H1 (cell line): ENCODE measurements around the gene CAPN8. TPM values are rescaled to one million over a fixed set of nuclear protein-coding genes. Genes with fewer than 3 reads are reported as not detected.

Source experiments
- CTCF ChIA-PET: fragments of 300-600 bp; sonication (Branson Sonifier 250); formaldehyde crosslinking; loops from one replicate; lab custom pipeline; 2021; ENCODE audit not compliant: partially characterized antibody; lab: Charles Lee
- POLR2A ChIA-PET: fragments of 300-600 bp; sonication (Branson Sonifier 250); formaldehyde crosslinking; loops from one replicate; lab custom pipeline; 2021; ENCODE audit warnings: inconsistent platforms; ENCODE audit not compliant: partially characterized antibody; lab: Charles Lee
- DNase-seq, 2 experiments: peaks; one replicate each; pipeline versions ENCODE4 v3.0.0 to v3.0.0-alpha.2; 2010 to 2022; ENCODE audit warnings: low spot score in 2 of 2, low read depth in 1 of 2, mixed read lengths in 1 of 2
- FAIRE-seq: peaks from 2 replicates; lab custom pipeline; 2011; peaks lifted over from hg19 to GRCh38; lab: Jason Lieb, UNC
- H2AFZ ChIP-seq: 2 replicates; pipeline ENCODE4 v1.8.1; 2012; ENCODE audit warnings: low read length, inconsistent platforms
- H2AK5ac ChIP-seq: 2 replicates; pipeline ENCODE4 v1.6.1; 2013; ENCODE audit warnings: low read depth, low read length
- H2BK120ac ChIP-seq: replicated peaks from 2 replicates; pipeline ENCODE3; 2013; ENCODE audit warnings: low read depth, low read length, inconsistent platforms
- H2BK12ac ChIP-seq: 2 replicates; pipeline ENCODE4 v1.6.1; 2013; ENCODE audit warnings: low read depth, low read length
- H2BK15ac ChIP-seq: 2 replicates; pipeline ENCODE4 v1.6.1; 2013; ENCODE audit warnings: low read length
- H2BK20ac ChIP-seq: 2 replicates; pipeline ENCODE4 v1.6.1; 2013; ENCODE audit warnings: low read length
- H2BK5ac ChIP-seq: 2 replicates; pipeline ENCODE4 v1.6.1; 2013; ENCODE audit warnings: low read depth, low read length
- H3K14ac ChIP-seq: 2 replicates; pipeline ENCODE4 v1.6.1; 2013; ENCODE audit warnings: inconsistent platforms; ENCODE audit not compliant: insufficient read length
- H3K18ac ChIP-seq: 2 replicates; pipeline ENCODE4 v1.6.1; 2013; ENCODE audit warnings: low read length; ENCODE audit errors: extremely low read depth
- H3K23ac ChIP-seq: 2 replicates; pipeline ENCODE4 v1.6.1; 2013; ENCODE audit warnings: inconsistent platforms; ENCODE audit not compliant: insufficient read length
- H3K23me2 ChIP-seq: 2 replicates; pipeline ENCODE4 v1.6.1; 2013; ENCODE audit warnings: low read depth, low read length
- H3K27ac ChIP-seq: 2 replicates; pipeline ENCODE4 v1.6.1; 2011; ENCODE audit warnings: low read depth, low read length, inconsistent platforms
- H3K27me3 ChIP-seq, 4 experiments: replicated peaks in 1 of 4; 1 replicate in 1 of 4; 2 replicates in 3 of 4; pipeline versions ENCODE4 v1.6.1 to v1.8.1; 2011 to 2013; ENCODE audit warnings: low read length in 3 of 4, mild to moderate bottlenecking in 3 of 4, inconsistent platforms in 2 of 4, mixed read lengths in 2 of 4, moderate library complexity in 1 of 4; ENCODE audit not compliant: control insufficient read depth in 3 of 4, insufficient read depth in 3 of 4; ENCODE audit errors: extremely low read depth in 1 of 4
- H3K36me3 ChIP-seq, 4 experiments: 2 replicates each; pipeline versions ENCODE4 v1.6.1 to v1.8.1; 2011 to 2013; ENCODE audit warnings: mild to moderate bottlenecking in 4 of 4, low read length in 3 of 4, moderate library complexity in 2 of 4, control low read depth in 1 of 4, inconsistent platforms in 1 of 4; ENCODE audit not compliant: insufficient read depth in 4 of 4, control insufficient read depth in 2 of 4
- H3K4ac ChIP-seq: replicated peaks from 2 replicates; pipeline ENCODE3; 2013; ENCODE audit warnings: low read length, low read depth, mixed read lengths, inconsistent platforms; ENCODE audit not compliant: insufficient read length
- H3K4me1 ChIP-seq, 4 experiments: replicated peaks in 1 of 4; 1 replicate in 1 of 4; 2 replicates in 3 of 4; pipeline versions ENCODE4 v1.6.1 to v1.8.1; 2011 to 2013; ENCODE audit warnings: low read length in 3 of 4, inconsistent platforms in 2 of 4, mixed read lengths in 1 of 4; ENCODE audit not compliant: insufficient read depth in 4 of 4, control insufficient read depth in 3 of 4
- H3K4me2 ChIP-seq, 2 experiments: 2 replicates each; pipeline versions ENCODE4 v1.6.1 to v1.8.1; 2011 to 2013; ENCODE audit warnings: low read depth in 2 of 2, low read length in 2 of 2, control low read depth in 1 of 2, inconsistent platforms in 1 of 2, mild to moderate bottlenecking in 1 of 2; ENCODE audit not compliant: insufficient read depth in 1 of 2
- H3K4me3 ChIP-seq, 4 experiments: fragments of 200-600, 300-600 bp in 1 of 4; sonication (generic), shearing (Covaris generic), sonication (Bioruptor Twin) in 1 of 4; 2 replicates each; pipeline versions ENCODE4 v1.5.1 to v1.8.1; 2011 to 2016; ENCODE audit warnings: low read length in 4 of 4, low read depth in 3 of 4, control low read depth in 2 of 4, inconsistent platforms in 2 of 4, mild to moderate bottlenecking in 2 of 4, mixed read lengths in 1 of 4, moderate library complexity in 1 of 4; ENCODE audit not compliant: insufficient read depth in 2 of 4; ENCODE audit errors: extremely low read depth in 1 of 4
- H3K56ac ChIP-seq: replicated peaks from 2 replicates; pipeline ENCODE3; 2013; ENCODE audit warnings: low read depth, mild to moderate bottlenecking, mixed read lengths, low read length, inconsistent platforms; ENCODE audit not compliant: insufficient read length
- H3K79me1 ChIP-seq: 2 replicates; pipeline ENCODE4 v1.6.1; 2013; ENCODE audit warnings: low read depth, low read length, control low read depth
- H3K79me2 ChIP-seq, 2 experiments: 2 replicates each; pipeline versions ENCODE4 v1.6.1 to v1.8.1; 2012 to 2013; ENCODE audit warnings: low read length in 2 of 2, mild to moderate bottlenecking in 2 of 2, inconsistent platforms in 1 of 2; ENCODE audit not compliant: insufficient read depth in 2 of 2, control insufficient read depth in 1 of 2
- H3K9ac ChIP-seq, 4 experiments: replicated peaks in 1 of 4; 1 replicate in 1 of 4; 2 replicates in 3 of 4; pipeline versions ENCODE4 v1.6.1 to v1.8.1; 2011 to 2013; ENCODE audit warnings: low read depth in 3 of 4, low read length in 3 of 4, control low read depth in 2 of 4, mild to moderate bottlenecking in 2 of 4, moderate library complexity in 2 of 4, inconsistent platforms in 1 of 4; ENCODE audit errors: extremely low read depth in 1 of 4
- H3K9me3 ChIP-seq, 2 experiments: 2 replicates each; pipeline versions ENCODE4 v1.6.1 to v1.8.1; 2012 to 2013; ENCODE audit warnings: mild to moderate bottlenecking in 2 of 2, moderate library complexity in 2 of 2, control low read depth in 1 of 2, inconsistent platforms in 1 of 2, low read depth in 1 of 2, low read length in 1 of 2, mixed read lengths in 1 of 2; ENCODE audit not compliant: insufficient read depth in 2 of 2
- H4K20me1 ChIP-seq, 2 experiments: replicated peaks in 1 of 2; 2 replicates each; pipeline versions ENCODE3 to v1.8.1; 2011 to 2013; ENCODE audit warnings: inconsistent platforms in 2 of 2, low read length in 2 of 2, mild to moderate bottlenecking in 1 of 2; ENCODE audit not compliant: insufficient read depth in 2 of 2, control insufficient read depth in 1 of 2
- H4K5ac ChIP-seq: 2 replicates; pipeline ENCODE4 v1.6.1; 2013; ENCODE audit warnings: low read length, low read depth, mixed read lengths, inconsistent platforms; ENCODE audit not compliant: insufficient read length
- H4K8ac ChIP-seq: 2 replicates; pipeline ENCODE4 v1.8.0; 2013; ENCODE audit warnings: mild to moderate bottlenecking, moderate library complexity, low read length, inconsistent platforms; ENCODE audit not compliant: insufficient read depth; ENCODE audit errors: extremely low read depth
- H4K91ac ChIP-seq: replicated peaks from 2 replicates; pipeline ENCODE3; 2013; ENCODE audit warnings: low read length, mixed read lengths, inconsistent platforms; ENCODE audit not compliant: insufficient read length
- ASH2L ChIP-seq: fragments of 200-600, 300-600 bp; sonication (generic); IDR thresholded peaks from one replicate; pipeline ENCODE4 v1.7.1; 2017; ENCODE audit warnings: low read length
- BCL11A ChIP-seq, 2 experiments: IDR thresholded peaks; one replicate each; pipeline ENCODE4 v1.6.1; 2011; ENCODE audit warnings: low read depth in 2 of 2, low read length in 2 of 2, mild to moderate bottlenecking in 2 of 2
- BRCA1 ChIP-seq: IDR thresholded peaks from 2 replicates; pipeline ENCODE4 v1.6.1; 2012; ENCODE audit warnings: low read depth, low read length, improper control_type of control experiment
- CEBPB ChIP-seq: IDR thresholded peaks from 2 replicates; pipeline ENCODE4 v1.6.1; 2012; ENCODE audit warnings: low read depth, low read length
- CTBP2 ChIP-seq: IDR thresholded peaks from 2 replicates; pipeline ENCODE4 v1.7.0; 2011; ENCODE audit warnings: borderline replicate concordance, mild to moderate bottlenecking, moderate library complexity, mixed read lengths, low read length; ENCODE audit not compliant: insufficient read depth, insufficient read length
- EP300 ChIP-seq, 2 experiments: IDR thresholded peaks; 1 replicate in 1 of 2; 2 replicates in 1 of 2; pipeline ENCODE4 v1.6.1; 2011 to 2012; ENCODE audit warnings: low read depth in 2 of 2, low read length in 2 of 2, mild to moderate bottlenecking in 2 of 2, borderline replicate concordance in 1 of 2, inconsistent platforms in 1 of 2, moderate library complexity in 1 of 2
- JUND ChIP-seq: IDR thresholded peaks from 2 replicates; pipeline ENCODE4 v1.6.1; 2011; ENCODE audit warnings: mild to moderate bottlenecking, improper control_type of control experiment, low read length
- KDM5A ChIP-seq: fragments of 200-600 bp; IDR thresholded peaks from 2 replicates; pipeline ENCODE4 v1.7.1; 2012; ENCODE audit warnings: mild to moderate bottlenecking, low read length, inconsistent platforms, mixed read lengths
- POLR2A ChIP-seq, 2 experiments: IDR thresholded peaks; 1 replicate in 1 of 2; 2 replicates in 1 of 2; pipeline ENCODE4 v1.6.1; 2011; ENCODE audit warnings: low read depth in 2 of 2, low read length in 2 of 2, mild to moderate bottlenecking in 2 of 2; ENCODE audit errors: control extremely low read depth in 1 of 2
- SAP30 ChIP-seq: fragments of 300-600 bp; sonication (generic); IDR thresholded peaks from 2 replicates; pipeline ENCODE4 v1.7.1; 2012; ENCODE audit warnings: low read length, moderate library complexity, mild to moderate bottlenecking, inconsistent platforms; ENCODE audit not compliant: insufficient read depth, insufficient replicate concordance
- SIX5 ChIP-seq: IDR thresholded peaks from 2 replicates; pipeline ENCODE4 v1.6.1; 2011; ENCODE audit warnings: mild to moderate bottlenecking, low read depth, low read length
- SP2 ChIP-seq: IDR thresholded peaks from 2 replicates; pipeline ENCODE4 v1.6.1; 2012; ENCODE audit warnings: mild to moderate bottlenecking, low read length, inconsistent platforms
- TAF7 ChIP-seq: optimal IDR thresholded peaks from 2 replicates; pipeline ENCODE3; 2011; ENCODE audit warnings: low read depth, mild to moderate bottlenecking, inconsistent platforms, low read length, moderate library complexity, borderline replicate concordance
- TBP ChIP-seq: IDR thresholded peaks from 2 replicates; pipeline ENCODE4 v1.6.1; 2011; ENCODE audit warnings: low read depth, low read length, improper control_type of control experiment
- TCF12 ChIP-seq: IDR thresholded peaks from 2 replicates; pipeline ENCODE4 v1.6.1; 2011; ENCODE audit warnings: low read depth, mild to moderate bottlenecking, low read length
- TEAD4 ChIP-seq: IDR thresholded peaks from 2 replicates; pipeline ENCODE4 v1.6.1; 2012; ENCODE audit warnings: low read depth, low read length, inconsistent platforms, mixed read lengths
- WGBS, 2 experiments: shearing (Covaris generic) in 1 of 2; methylation state at CpG; one replicate each; pipeline versions ENCODE4 v1.1.6 to v1.1.7; 2013 to 2015; ENCODE audit warnings: low lambda C conversion rate in 2 of 2, mixed read lengths in 2 of 2, inconsistent platforms in 1 of 2, low coverage in 1 of 2, missing lambda C conversion rate in 1 of 2; ENCODE audit not compliant: insufficient replicate concordance in 2 of 2, insufficient coverage in 1 of 2, insufficient read length in 1 of 2; ENCODE audit errors: extremely low coverage in 1 of 2, missing lambda C conversion rate in 1 of 2; 5-methylcytosine and 5-hydroxymethylcytosine counted together
- polyA plus RNA-seq, 7 experiments: library from polyadenylated mRNA; depleted of rRNA in 3 of 7; stranded (reverse) in 5 of 7; unstranded in 2 of 7; fragments of >200 nt in 5 of 7; fragments of 200-250 nt in 2 of 7; gene quantifications; 1 replicate in 5 of 7; 2 replicates in 1 of 7; 4 replicates in 1 of 7; pipeline versions ENCODE4 v1.2.1 to v1.2.3, GENCODE V29; 2011 to 2013; ENCODE audit warnings: missing spikeins in 2 of 7, mixed read lengths in 2 of 7
- total RNA-seq: library from RNA; stranded (reverse); fragmentation: NEBNext Ultra II Directional; extraction: Animal tissue kit (Norgen Biotek cat#: 25700); gene quantifications from 2 replicates; pipeline ENCODE4 v1.2.1, GENCODE V29; 2021

Gene CAPN8
- total and polyA plus RNA-seq, 2 of the 8 experiments (the other 6 are each of a cell fraction or from before 2014, with no cell fraction given): 0.20 to 0.26 TPM

DNA sequence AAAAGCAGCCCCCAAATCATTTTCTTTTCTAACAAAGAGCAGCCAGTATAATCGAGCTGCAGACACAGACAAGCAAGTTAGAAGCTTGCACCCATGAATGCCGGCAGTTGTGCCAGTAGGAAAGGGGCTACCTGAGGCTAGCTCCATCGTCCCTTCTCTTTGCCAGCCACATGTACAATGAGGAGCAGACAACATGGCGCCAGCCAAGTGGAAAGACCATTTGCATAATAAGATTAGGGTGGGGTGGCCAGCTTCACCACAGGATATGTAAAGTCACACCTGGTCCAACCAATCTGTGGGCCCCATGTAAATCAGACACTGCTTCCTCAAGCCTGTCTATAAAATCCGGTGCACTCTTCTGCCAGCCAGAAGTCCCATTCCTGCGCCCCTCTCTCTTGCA lies 168.6 kb downstream of the CAPN8 start:
- Histone ChIP-seq H4K8ac (no peak overlapping the region), H3K27me3 (no peaks in the 10 kb centered on the region), H2BK12ac (no peak overlapping the region), H3K27ac (no peak overlapping the region), H4K91ac (no peak overlapping the region), H3K23me2 (peaks cover 2% of the 10 kb centered on the region; the same call in 1 of the 2 replicates), H3K4ac (no peak overlapping the region), H2BK20ac (no peak overlapping the region), H3K79me1 (no peaks in the 10 kb centered on the region), H2AK5ac (no peak overlapping the region), H3K4me3 (no peak overlapping the region), H2BK5ac (no peak overlapping the region), H2AFZ (no peak overlapping the region), H4K20me1 (no peaks in the 10 kb centered on the region), H3K56ac (no peak overlapping the region), H3K18ac (no peak overlapping the region), H3K9me3 (no peaks in the 10 kb centered on the region), H3K4me1 (peaks cover 0 to 5% (median 0%) of the 10 kb centered on the region in 4 experiments; a peak in 3 of 7 replicates), H3K23ac (no peak overlapping the region), H3K14ac (no peak overlapping the region), H2BK15ac (no peak overlapping the region), H3K4me2 (no peak overlapping the region), H2BK120ac (no peak overlapping the region), H3K9ac (no peak overlapping the region), H4K5ac (no peak overlapping the region), H3K79me2 (no peaks in the 10 kb centered on the region), H3K36me3 (no peaks in the 10 kb centered on the region)
- ChIA-PET CTCF (interaction anchor here (1.0 to 1.8 kb wide), 6 partner anchors 16 to 189 kb away, joined by 3 to 13 read pairs (median 4); no protein-coding TSS in a partner anchor), POLR2A (no interaction called here)
- WGBS, 2 experiments: 91% methylated on average over 6 of the region's 6 CpGs; no CpG with 5 or more reads in 1 of the 2 experiments
- DNase-seq (no peak), FAIRE-seq (no peak)
- TF ChIP-seq TEAD4 (no peak), BCL11A (IDR thresholded peaks at IDR 0.05; ENCODE audit: low read depth in 2 of 2, low read length in 2 of 2) (no peak), SP2 (no peak), CEBPB (no peak), SAP30 (no peak), KDM5A (no peak), SIX5 (no peak), BRCA1 (no peak), CTBP2 (no peak), POLR2A (IDR thresholded peaks at IDR 0.05; ENCODE audit: control extremely low read depth in 1 of 2, low read depth in 2 of 2, low read length in 2 of 2) (no peak), TAF7 (no peak), TBP (no peak), EP300 (IDR thresholded peaks at IDR 0.05; ENCODE audit: borderline replicate concordance in 1 of 2, low read depth in 2 of 2, low read length in 2 of 2) (no peak), ASH2L (no peak), TCF12 (no peak), JUND (no peak)
